ENCODE measurements around the gene CLCN5.

DNA sequence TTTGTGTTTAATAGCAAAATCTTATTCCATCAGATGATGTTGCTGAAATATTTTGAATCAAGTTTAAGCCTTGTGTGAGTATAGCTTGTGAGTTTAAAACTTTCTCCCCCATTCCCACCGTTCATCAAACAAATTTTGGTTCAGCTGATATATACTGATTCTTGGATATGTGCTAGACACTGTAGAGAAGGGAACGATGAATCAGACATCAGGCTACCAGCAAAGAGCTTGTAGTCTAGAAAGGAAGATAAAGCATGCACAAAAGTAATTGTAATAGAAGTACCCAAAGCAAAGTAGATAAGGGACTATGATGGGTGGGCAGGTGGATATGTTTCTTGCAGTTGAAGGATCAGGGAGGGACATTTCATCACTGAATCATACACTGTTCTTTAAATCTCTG lies 146.5 kb downstream of the CLCN5 start:
- TF ChIP-seq, protein P1, sequence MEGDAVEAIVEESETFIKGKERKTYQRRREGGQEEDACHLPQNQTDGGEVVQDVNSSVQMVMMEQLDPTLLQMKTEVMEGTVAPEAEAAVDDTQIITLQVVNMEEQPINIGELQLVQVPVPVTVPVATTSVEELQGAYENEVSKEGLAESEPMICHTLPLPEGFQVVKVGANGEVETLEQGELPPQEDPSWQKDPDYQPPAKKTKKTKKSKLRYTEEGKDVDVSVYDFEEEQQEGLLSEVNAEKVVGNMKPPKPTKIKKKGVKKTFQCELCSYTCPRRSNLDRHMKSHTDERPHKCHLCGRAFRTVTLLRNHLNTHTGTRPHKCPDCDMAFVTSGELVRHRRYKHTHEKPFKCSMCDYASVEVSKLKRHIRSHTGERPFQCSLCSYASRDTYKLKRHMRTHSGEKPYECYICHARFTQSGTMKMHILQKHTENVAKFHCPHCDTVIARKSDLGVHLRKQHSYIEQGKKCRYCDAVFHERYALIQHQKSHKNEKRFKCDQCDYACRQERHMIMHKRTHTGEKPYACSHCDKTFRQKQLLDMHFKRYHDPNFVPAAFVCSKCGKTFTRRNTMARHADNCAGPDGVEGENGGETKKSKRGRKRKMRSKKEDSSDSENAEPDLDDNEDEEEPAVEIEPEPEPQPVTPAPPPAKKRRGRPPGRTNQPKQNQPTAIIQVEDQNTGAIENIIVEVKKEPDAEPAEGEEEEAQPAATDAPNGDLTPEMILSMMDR (IDR thresholded peaks at IDR 0.05) = no peak
- TF ChIP-seq POLR2AphosphoS5 (IDR thresholded peaks at IDR 0.05) (no peak), POLR2A (IDR thresholded peaks at IDR 0.05) (no peak)
